GM21390 (cell line): ENCODE results near the gene CDKN3.

Experiments used
- ATAC-seq: cut with Tn5 transposase; IDR thresholded peaks from one replicate; pipeline ENCODE4 v1.9.1; 2021; ENCODE audit not compliant: unreplicated experiment

Gene CDKN3

GRCh38 chr14:54396493-54397335 lies at the start of gene CDKN3:
Gene CDKN3, plus strand, starts transcription at chr14:54397007. Its CDS starts 62 bp downstream, at chr14:54397069.
- ATAC-seq = peak; percentile 95

GRCh38 chr14:54347044-54347443 lies 49.8 kb upstream of the CDKN3 start:
- ATAC-seq = no peak

GRCh38 chr14:54348001-54348611 lies 48.7 kb upstream of the CDKN3 start:
- ATAC-seq = peak; percentile 63

GRCh38 chr14:54348923-54349620 lies 47.7 kb upstream of the CDKN3 start:
- no peak for ATAC-seq

GRCh38 chr14:54349713-54350112 lies 47.1 kb upstream of the CDKN3 start:
- ATAC-seq = no peak

GRCh38 chr14:54350203-54350602 lies 46.6 kb upstream of the CDKN3 start:
- no peak for ATAC-seq

- ATAC-seq = no peak
Observed at GRCh38 chr14:54353266-54353665, 43.5 kb upstream of the CDKN3 start.

GRCh38 chr14:54353694-54354093 lies 43.1 kb upstream of the CDKN3 start:
- no peak for ATAC-seq

- ATAC-seq = no peak
Observed at GRCh38 chr14:54354096-54354495, 42.7 kb upstream of the CDKN3 start.

GRCh38 chr14:54354968-54355641 lies 41.7 kb upstream of the CDKN3 start:
- ATAC-seq = no peak

- no peak for ATAC-seq
Observed at GRCh38 chr14:54355698-54356097, 41.1 kb upstream of the CDKN3 start.

GRCh38 chr14:54356172-54356571 lies 40.6 kb upstream of the CDKN3 start:
- no peak for ATAC-seq

GRCh38 chr14:54360667-54361066 lies 36.1 kb upstream of the CDKN3 start:
- no peak for ATAC-seq

- ATAC-seq = no peak
Observed at GRCh38 chr14:54362089-54362504, 34.7 kb upstream of the CDKN3 start.

- ATAC-seq = no peak
Observed at GRCh38 chr14:54362759-54363437, 33.9 kb upstream of the CDKN3 start.

GRCh38 chr14:54364555-54365415 lies 32.0 kb upstream of the CDKN3 start:
- ATAC-seq = no peak

GRCh38 chr14:54366736-54367735 lies 29.8 kb upstream of the CDKN3 start:
- ATAC-seq = no peak

GRCh38 chr14:54368291-54368690 lies 28.5 kb upstream of the CDKN3 start:
- ATAC-seq = no peak

- ATAC-seq = no peak
Observed at GRCh38 chr14:54369343-54369742, 27.5 kb upstream of the CDKN3 start.
